22Rv1 (cell line): ENCODE results near the gene EPHA8.
A peak's percentile ranks its signal among the peaks of the same experiment; 100 is the strongest.

Source experiments
- H3K27ac ChIP-seq: fragments of 450-650 bp; 2 replicates; pipeline ENCODE4 v1.5.1; 2017
- CTCF ChIP-seq: fragments of 450-650 bp; IDR thresholded peaks from 2 replicates; pipeline ENCODE4 v1.5.1; 2017; ENCODE audit warnings: mild to moderate bottlenecking
- ZFX ChIP-seq: fragments of 450-650 bp; IDR thresholded peaks from 2 replicates; pipeline ENCODE4 v1.6.1; 2017; ENCODE audit warnings: antibody characterized with exemption, borderline replicate concordance

The EPHA8 gene

GRCh38 chr1:22527555-22528296 lies 35.6 kb upstream of the EPHA8 start:
- 0 out of 2 replicates have a peak, but pooled peaks have one; percentile 8 for TF ChIP-seq CTCF
- TF ChIP-seq ZFX = no peak
- H3K27ac ChIP-seq = no peak overlapping the region

- TF ChIP-seq ZFX (no peak), CTCF (no peak)
- H3K27ac ChIP-seq = no peak overlapping the region
Observed at GRCh38 chr1:22528451-22528850, 34.8 kb upstream of the EPHA8 start.

- TF ChIP-seq CTCF = no peak
- no peak overlapping the region for H3K27ac ChIP-seq
Observed at GRCh38 chr1:22529901-22530621, 33.2 kb upstream of the EPHA8 start.

- no peak for TF ChIP-seq CTCF
- TF ChIP-seq ZFX = no peak
- no peak overlapping the region for H3K27ac ChIP-seq
Observed at GRCh38 chr1:22530715-22531114, 32.6 kb upstream of the EPHA8 start.

- H3K27ac ChIP-seq = no peak overlapping the region
- no peak for TF ChIP-seq CTCF
- TF ChIP-seq ZFX = no peak
Observed at GRCh38 chr1:22531251-22531650, 32.0 kb upstream of the EPHA8 start.

GRCh38 chr1:22533244-22533895 lies 29.9 kb upstream of the EPHA8 start:
- TF ChIP-seq CTCF (no peak), ZFX (no peak)
- H3K27ac ChIP-seq = no peak overlapping the region

- no peak overlapping the region for H3K27ac ChIP-seq
- no peak for TF ChIP-seq ZFX
- no peak for TF ChIP-seq CTCF
Observed at GRCh38 chr1:22534951-22535350, 28.3 kb upstream of the EPHA8 start.
